Skeletal muscle satellite cell (primary cell): ENCODE data around the gene KIF16B.
"Not testable (repeated sequence)": the region's sequence is repeated elsewhere in the genome, so short reads cannot be mapped to it uniquely, and the experiment has no call there.

Source experiments
- H3K27me3 ChIP-seq: 2 replicates; pipeline ENCODE4 v1.7.0; 2013; ENCODE audit warnings: low read length; ENCODE audit not compliant: control insufficient read depth, insufficient read depth
- H3K36me3 ChIP-seq: 2 replicates; pipeline ENCODE4 v1.7.0; 2013; ENCODE audit warnings: mild to moderate bottlenecking, control low read depth, low read length; ENCODE audit not compliant: insufficient read depth
- H3K4me1 ChIP-seq: 2 replicates; pipeline ENCODE4 v1.7.0; 2013; ENCODE audit warnings: low read length; ENCODE audit not compliant: control insufficient read depth, insufficient read depth
- H3K4me2 ChIP-seq: 2 replicates; pipeline ENCODE4 v1.7.0; 2013; ENCODE audit warnings: mild to moderate bottlenecking, low read length
- H3K4me3 ChIP-seq: 2 replicates; pipeline ENCODE4 v1.7.0; 2013; ENCODE audit warnings: low read length
- H3K9ac ChIP-seq: 2 replicates; pipeline ENCODE4 v1.7.0; 2013; ENCODE audit warnings: mild to moderate bottlenecking, low read depth, low read length, moderate library complexity
- H3K9me3 ChIP-seq: replicated peaks from 2 replicates; pipeline ENCODE4 v1.7.0; 2013; ENCODE audit warnings: mild to moderate bottlenecking, control low read depth, low read length

KIF16B gene

GRCh38 chr20:16439540-16439939, 133.7 kb downstream of the KIF16B start:
- H3K4me1 ChIP-seq, H3K27me3 ChIP-seq, H3K4me2 ChIP-seq, H3K9ac ChIP-seq, H3K9me3 ChIP-seq, H3K36me3 ChIP-seq, H3K4me3 ChIP-seq: not testable (repeated sequence)

DNA sequence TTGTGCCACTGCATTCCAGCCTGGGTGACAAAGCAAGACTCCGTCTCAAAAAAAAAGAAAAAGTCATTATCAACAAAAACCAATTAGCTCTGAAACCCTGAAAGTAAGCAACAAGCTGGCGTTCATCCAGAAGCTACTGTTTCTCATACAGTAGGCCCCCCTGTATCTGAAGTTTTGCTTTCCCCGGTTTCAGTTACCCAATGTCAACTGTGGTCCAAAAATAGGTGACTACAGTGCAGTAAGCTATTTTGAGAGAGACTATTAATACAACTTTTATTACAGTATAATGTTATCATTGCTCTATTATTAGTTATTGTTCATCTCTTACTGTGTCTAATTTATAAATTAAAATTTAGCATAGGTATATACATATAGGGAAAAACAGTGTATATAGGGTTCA, 135.1 kb downstream of the KIF16B start:
- no peaks in the 10 kb centered on the region for H3K36me3 ChIP-seq
- H3K4me1 ChIP-seq: no peaks in the 10 kb centered on the region
- no peak overlapping the region for H3K9ac ChIP-seq
- no peaks in the 10 kb centered on the region for H3K27me3 ChIP-seq
- H3K4me3 ChIP-seq: no peak overlapping the region
- no peak overlapping the region for H3K4me2 ChIP-seq
- no peaks in the 10 kb centered on the region for H3K9me3 ChIP-seq

GRCh38 chr20:16437387-16437996, 135.8 kb downstream of the KIF16B start:
- H3K36me3 ChIP-seq: no peaks in the 10 kb centered on the region
- H3K4me3 ChIP-seq: no peak overlapping the region
- H3K4me1 ChIP-seq: no peaks in the 10 kb centered on the region
- H3K9me3 ChIP-seq: no peaks in the 10 kb centered on the region
- no peak overlapping the region for H3K9ac ChIP-seq
- no peak overlapping the region for H3K4me2 ChIP-seq
- H3K27me3 ChIP-seq: no peaks in the 10 kb centered on the region

DNA sequence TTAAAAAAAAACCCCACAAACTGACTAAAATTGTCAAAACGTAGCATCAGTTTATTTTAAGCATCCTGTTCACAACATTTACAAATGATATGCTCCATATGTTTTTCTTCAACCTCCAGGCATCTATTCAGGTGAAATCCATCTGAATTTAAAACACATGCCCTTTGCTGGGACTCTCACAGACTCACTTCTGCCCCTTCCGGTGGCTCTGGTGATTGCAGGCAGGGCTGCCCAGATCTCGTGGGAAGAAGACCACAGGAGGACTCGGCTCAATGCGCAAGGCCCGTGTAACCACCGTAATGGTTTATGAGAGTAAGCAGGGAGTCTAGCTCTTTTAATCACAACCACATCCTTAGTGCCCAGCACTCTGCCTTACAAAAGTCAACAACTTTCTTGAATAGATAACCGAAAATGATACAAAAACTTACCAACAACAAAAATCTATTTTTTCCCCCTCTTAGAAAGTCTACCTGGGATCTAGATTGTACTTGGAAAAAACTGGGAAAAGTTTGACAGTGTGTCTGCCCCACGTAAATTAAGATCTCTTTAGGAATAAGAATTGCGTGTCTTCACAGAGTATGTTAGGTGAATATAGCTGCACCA, 139.1 kb downstream of the KIF16B start:
- H3K4me1 ChIP-seq: no peaks in the 10 kb centered on the region
- H3K27me3 ChIP-seq: no peaks in the 10 kb centered on the region
- H3K4me3 ChIP-seq: no peak overlapping the region
- no peaks in the 10 kb centered on the region for H3K36me3 ChIP-seq
- no peak overlapping the region for H3K4me2 ChIP-seq
- no peak overlapping the region for H3K9ac ChIP-seq
- H3K9me3 ChIP-seq: no peaks in the 10 kb centered on the region

- no peaks in the 10 kb centered on the region for H3K9me3 ChIP-seq
- no peaks in the 10 kb centered on the region for H3K36me3 ChIP-seq
- H3K9ac ChIP-seq: no peak overlapping the region
- no peak overlapping the region for H3K4me3 ChIP-seq
- no peaks in the 10 kb centered on the region for H3K27me3 ChIP-seq
- no peaks in the 10 kb centered on the region for H3K4me1 ChIP-seq
- H3K4me2 ChIP-seq: no peak overlapping the region
These were observed 140.0 kb downstream of the KIF16B start for GRCh38 chr20:16433293-16433580.

GRCh38 chr20:16432466-16433292, 140.6 kb downstream of the KIF16B start:
- no peaks in the 10 kb centered on the region for H3K4me1 ChIP-seq
- H3K4me2 ChIP-seq: no peak overlapping the region
- H3K27me3 ChIP-seq: no peaks in the 10 kb centered on the region
- H3K4me3 ChIP-seq: no peak overlapping the region
- H3K36me3 ChIP-seq: no peaks in the 10 kb centered on the region
- no peak overlapping the region for H3K9ac ChIP-seq
- H3K9me3 ChIP-seq: no peaks in the 10 kb centered on the region

DNA sequence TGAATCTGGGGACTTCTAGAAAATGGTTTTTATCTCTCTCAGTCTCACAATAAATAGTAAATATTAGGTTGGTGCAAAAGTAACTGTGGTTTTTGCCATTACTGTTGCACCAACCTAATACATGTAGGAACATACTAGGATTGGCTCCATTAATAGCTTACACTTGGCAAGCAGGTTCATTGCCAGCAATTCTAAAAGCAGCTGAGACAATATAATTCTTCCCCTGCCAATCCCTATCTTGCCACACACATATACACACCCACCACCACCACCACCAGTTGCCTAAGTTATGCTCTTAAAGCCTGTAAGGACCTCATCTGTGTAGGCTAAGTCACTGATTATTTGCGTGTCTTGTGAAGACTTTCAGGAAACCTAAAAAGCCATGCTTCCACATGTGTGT, 145.1 kb downstream of the KIF16B start:
- no peaks in the 10 kb centered on the region for H3K4me1 ChIP-seq

DNA sequence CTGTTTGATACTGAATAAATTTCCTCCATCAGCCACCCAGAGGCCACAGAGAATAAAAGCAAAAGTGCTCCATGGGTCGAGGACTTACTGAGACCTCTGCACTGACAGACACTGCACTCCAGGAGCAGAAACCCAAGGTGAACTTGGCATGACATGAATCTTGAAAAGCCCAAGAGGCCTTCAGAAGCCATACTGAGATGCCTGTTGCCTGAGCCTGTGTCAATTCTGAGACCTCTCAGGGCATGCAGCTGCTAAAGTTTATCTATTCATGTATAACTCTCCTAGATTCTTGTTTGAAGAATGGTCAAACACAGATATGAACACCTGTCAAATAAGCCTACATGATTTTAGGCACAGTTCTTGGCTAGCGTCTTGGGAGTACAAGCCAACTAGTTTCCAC, 145.7 kb downstream of the KIF16B start:
- H3K9me3 ChIP-seq: no peaks in the 10 kb centered on the region
- H3K4me1 ChIP-seq: no peaks in the 10 kb centered on the region
- no peak overlapping the region for H3K4me2 ChIP-seq
- H3K27me3 ChIP-seq: no peaks in the 10 kb centered on the region
- H3K4me3 ChIP-seq: no peak overlapping the region
- H3K36me3 ChIP-seq: no peaks in the 10 kb centered on the region
- no peak overlapping the region for H3K9ac ChIP-seq

More for the DNA sequence above, 145.1 kb downstream of the KIF16B start:
- no peaks in the 10 kb centered on the region for H3K36me3 ChIP-seq
- no peak overlapping the region for H3K4me3 ChIP-seq
- H3K27me3 ChIP-seq: no peaks in the 10 kb centered on the region
- no peaks in the 10 kb centered on the region for H3K9me3 ChIP-seq
- no peak overlapping the region for H3K9ac ChIP-seq
- H3K4me2 ChIP-seq: no peak overlapping the region

GRCh38 chr20:16424780-16425179, 148.5 kb downstream of the KIF16B start:
- no peaks in the 10 kb centered on the region for H3K4me1 ChIP-seq
- no peaks in the 10 kb centered on the region for H3K27me3 ChIP-seq
- no peaks in the 10 kb centered on the region for H3K36me3 ChIP-seq
- no peak overlapping the region for H3K4me2 ChIP-seq
- H3K9me3 ChIP-seq: no peaks in the 10 kb centered on the region
- H3K4me3 ChIP-seq: no peak overlapping the region
- H3K9ac ChIP-seq: no peak overlapping the region

- no peaks in the 10 kb centered on the region for H3K27me3 ChIP-seq
- no peak overlapping the region for H3K4me2 ChIP-seq
- H3K9ac ChIP-seq: no peak overlapping the region
- H3K4me1 ChIP-seq: no peaks in the 10 kb centered on the region
- no peak overlapping the region for H3K4me3 ChIP-seq
- H3K36me3 ChIP-seq: no peaks in the 10 kb centered on the region
- H3K9me3 ChIP-seq: no peaks in the 10 kb centered on the region
These were observed 149.7 kb downstream of the KIF16B start for GRCh38 chr20:16423311-16424212.

DNA sequence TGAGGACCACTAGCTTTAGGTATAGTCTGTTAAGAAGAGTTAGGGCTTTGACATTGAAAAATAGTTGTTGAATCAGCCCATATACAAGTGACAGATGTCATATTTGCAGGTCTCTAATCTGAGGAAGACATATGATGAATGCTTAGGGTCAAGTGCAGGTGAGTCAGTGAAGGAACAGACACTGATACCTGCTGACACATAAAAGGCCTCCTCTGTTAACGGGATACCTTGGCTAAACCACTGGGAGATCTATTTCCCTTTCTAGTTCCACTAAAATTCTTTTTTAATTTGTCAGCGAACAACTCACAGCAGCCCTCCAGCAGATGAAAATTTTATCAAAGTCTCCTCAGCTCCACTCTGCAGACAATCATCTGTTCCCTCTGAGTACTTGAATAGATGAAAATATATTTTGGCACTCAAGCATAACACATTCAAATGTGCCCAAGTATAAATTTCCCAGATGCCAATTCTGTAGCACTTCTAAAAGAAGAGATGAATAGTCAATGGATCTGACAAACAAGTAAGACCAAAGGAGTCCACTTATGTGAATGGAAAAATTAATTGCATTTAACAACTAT, 154.0 kb downstream of the KIF16B start:
- Histone ChIP-seq H3K9me3 (no peaks in the 10 kb centered on the region), H3K4me3 (no peak overlapping the region), H3K27me3 (no peaks in the 10 kb centered on the region), H3K9ac (no peak overlapping the region), H3K4me2 (no peak overlapping the region), H3K4me1 (peaks cover 9% of the 10 kb centered on the region), H3K36me3 (no peaks in the 10 kb centered on the region)
